Measurements from ENCODE around the gene ACKR2.
A peak's percentile ranks its signal among the peaks of the same experiment; 100 is the strongest.
"Not testable (repeated sequence)": the region's sequence is repeated elsewhere in the genome, so short reads cannot be mapped to it uniquely, and the experiment has no call there.

Gene ACKR2

DNA sequence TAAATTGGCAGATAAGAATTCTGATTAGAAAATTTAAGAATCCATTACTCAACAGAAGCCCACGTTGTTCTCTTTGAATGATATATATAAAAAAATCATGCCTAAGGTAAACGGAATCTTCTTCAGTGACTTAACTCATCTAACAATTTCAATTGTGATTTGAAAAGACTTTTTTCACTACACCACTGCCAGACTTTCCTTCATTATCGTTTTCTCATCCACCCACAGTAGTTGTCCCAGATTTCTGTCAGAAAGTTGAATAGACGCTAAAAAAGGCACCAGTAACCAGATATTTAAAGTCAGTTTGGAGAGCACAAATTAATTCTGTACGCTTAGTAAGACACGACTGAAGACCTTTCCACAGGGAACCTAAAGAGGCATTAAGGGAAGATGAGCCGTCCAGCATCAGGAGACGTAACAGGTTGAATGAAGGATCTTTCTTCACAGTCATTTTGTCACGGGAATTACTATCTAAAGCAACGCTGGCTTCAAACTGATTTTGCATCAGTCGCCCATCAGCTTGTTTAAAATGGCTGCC, 6.3 kb upstream of the ACKR2 start:
- no peak for DNase-seq

DNA sequence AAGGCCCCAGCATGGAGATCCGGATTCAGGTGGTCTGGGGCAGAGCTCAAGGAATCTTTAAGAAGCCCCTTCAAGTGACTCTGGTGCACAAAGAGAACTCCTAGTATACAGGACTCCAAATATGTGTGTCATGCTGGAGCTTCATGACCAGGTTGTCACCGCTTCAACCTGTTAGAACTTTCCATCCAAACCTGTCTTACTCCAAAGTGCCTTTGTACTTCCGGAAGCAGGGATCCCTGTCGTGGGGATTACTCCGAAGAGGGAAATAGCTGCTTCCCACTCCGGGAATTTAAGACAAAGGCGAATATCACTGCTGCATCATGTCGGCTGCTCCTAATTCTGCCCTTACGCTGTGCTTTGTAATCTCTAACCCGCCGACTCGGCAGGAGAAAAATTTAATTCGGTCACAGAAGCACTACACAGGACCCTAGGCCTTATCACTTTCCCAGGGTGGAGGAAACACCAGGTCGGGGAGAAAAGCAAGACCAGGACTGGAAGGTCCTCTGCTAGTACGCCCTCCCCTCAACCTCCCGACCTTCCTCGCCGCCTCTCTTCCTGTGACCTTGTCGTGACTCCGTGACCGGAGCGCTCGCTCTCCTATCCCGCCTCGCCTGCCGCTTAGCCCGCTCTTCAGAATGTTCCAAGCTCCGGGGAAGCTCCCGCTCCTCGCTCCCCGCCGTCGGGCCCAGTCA, 5.7 kb upstream of the ACKR2 start:
- DNase-seq: peak in 2 of 5 experiments; percentile 11 to 51

DNA sequence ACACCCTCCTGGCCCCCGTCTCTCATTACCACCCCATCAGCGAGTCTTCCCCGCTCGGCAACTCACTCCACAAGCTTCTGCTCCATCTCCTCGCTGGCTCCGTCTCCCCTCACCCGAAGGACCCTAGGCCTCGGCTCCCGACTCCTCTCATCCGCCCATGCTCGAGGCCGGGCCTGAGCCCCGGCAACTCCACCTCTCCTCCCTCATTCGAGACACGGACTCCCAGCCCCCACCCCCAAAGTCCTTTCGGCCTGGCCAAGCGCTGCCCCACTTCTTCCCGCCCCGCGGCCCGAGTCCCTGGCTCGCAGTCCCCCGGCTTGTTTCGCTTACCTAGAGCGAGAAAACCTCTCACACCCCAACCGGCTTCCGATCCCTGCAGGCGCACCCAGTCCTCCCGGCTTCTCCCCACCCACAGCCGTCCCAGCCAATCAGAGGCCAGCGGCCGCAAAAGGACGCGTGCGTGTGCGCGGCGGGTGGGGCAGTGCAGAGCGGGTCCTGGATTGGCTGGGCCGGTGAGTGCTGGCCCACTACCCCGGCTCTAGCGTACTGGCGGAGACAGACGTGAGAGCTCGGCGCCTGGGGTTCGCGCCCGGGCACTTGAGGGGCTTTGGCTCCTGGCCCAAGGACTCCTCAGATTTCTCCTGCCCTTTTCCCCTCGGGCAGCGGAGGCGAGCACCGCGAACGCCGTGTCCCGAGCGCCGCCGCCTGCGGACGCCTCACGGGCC, 5.0 kb upstream of the ACKR2 start, which contains the start of gene HIGD1A:
Gene HIGD1A, minus strand, starts transcription at position 385 of the 725 bp plus-strand sequence. CDS start 10,237 bp downstream, outside the sequence.
- peak; percentile 83 to 97 (median 90) for DNase-seq

DNA sequence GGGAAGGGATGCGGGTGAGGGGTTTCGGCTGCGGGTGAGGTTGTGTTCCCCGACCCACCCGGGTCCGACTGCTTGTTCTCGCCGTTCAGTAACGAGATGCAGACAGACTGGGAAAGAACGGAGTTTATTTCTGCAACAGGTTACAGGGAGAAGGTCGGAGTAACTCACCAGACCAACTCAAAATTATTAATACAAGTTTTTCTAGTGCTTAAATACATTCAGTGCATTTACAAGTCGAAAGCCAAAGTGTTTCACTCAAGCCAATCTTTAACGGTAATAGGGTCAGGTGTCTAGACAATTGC, 4.5 kb upstream of the ACKR2 start:
- DNase-seq: no peak

DNA sequence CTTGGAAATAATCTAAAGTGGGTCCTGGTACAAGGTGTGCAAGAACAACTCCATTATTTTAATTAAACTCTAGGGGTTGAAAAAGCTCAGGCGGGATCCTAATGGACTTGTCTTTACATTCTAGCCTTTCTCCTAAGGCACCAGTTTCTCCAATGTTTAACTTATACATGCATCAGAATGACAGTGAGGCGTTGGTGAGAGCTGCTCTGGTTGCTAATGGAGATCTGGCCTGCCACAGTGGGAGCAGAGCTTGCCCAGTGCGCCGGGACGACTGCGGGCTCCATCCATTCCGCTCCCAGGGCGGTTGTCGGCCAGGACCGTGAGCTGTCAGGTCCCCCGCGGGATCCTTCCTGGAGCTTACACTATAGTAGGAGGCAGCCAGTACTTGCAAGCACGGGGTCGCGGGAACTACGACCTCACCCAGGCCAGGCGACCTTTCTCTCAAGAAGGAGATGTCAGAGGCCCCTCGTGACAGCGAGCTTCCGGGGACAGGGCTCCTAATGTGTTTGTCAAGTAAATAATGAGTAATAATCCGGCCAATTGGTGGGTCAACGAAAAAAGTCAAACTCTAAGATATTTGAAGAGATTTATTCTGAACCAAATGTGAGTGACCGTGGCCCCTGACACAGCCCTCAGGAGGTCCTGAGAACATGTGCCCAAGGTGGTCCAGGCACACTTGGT, 4.0 kb upstream of the ACKR2 start:
- no peak for DNase-seq

DNA sequence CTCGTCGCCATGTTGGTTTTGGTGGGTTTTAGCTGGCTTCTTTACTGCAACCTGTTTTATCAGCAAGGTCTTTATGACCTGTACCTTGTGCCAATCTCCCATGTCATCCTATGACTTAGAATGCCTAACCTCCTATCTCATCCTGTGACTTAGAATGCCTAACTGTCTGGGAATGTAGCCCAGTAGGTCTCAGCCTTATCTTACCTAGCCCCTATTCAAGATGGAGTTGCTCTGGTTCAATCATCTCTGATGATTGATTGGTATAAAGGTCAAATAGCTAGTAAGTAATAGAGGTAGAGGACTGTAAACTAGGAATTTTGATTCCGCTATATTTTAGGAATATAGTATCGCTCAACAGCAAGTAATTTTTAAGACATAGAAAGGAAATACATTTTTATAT, 1.3 kb upstream of the ACKR2 start:
- no peak for DNase-seq

DNA sequence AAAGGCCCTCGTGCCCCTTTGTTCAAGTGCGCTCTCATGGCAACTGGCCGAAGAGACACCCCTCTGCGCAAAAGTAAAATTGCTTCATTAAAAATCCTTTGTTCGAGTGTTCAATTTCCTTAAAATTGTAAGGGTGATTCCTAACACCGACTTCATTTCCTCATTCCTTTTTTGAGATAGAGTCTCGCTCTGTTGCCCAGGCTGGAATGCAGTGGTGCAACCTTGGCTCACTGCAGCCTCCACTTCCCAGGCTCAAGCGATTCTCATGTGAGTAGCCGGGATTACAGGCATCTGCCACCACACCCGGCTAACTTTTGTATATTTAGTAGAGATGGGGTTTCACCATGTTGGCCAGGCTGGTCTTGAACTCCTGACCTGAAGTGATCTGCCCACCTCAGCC, 1.5 kb downstream of the ACKR2 start:
- not testable (repeated sequence) for DNase-seq

DNA sequence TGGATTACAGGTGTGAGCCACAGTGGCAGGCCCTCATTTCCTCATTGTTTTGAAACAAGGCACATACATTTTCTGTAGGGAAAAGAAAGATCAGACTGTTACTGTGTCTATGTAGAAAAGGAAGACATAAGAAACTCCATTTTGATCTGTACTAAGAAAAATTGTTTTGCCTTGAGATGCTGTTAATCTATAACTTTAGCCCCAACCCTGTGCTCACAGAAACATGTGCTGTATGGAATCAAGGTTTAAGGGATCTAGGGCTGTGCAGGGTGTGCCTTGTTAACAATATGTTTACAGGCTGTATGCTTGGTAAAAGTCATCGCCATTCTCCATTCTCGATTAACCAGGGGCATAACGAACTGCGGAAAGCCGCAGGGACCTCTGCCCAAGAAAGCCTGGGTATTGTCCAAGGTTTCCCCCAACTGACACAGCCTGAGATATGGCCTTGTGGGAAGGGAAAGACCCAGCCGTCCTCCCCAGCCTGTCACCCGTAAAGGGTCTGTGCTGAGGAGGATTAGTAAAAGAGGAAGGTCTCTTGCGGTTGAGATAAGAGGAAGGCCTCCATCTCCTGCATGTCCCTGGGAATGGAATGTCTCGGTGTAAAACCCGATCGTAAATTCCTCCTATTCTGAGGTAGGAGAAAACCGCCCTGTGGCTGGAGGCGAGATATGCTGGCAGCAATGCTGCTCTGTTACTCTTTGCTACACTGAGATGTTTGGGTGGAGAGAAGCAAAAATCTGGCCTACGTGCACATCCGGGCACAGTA, 2.1 kb downstream of the ACKR2 start:
- DNase-seq: not testable (repeated sequence)

DNA sequence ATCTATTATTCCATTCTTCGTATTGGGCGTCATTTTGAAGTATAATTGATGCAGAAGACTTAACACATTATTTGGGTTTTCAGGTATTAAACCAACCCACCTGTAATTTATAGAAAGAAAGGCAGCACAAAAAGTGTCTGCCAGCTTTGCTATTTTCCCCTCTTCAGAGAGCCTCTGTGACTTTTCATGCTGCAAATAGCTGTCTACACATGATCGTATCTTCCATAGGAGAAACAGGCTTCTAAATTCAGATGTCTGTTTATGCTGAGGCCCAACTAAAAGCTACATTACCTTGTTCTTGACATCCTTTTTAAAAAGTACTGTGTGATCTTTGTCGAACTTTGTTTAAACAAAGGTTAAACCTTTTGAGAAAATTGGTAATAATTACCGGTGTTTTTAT, 5.0 kb downstream of the ACKR2 start:
- DNase-seq: no peak

DNA sequence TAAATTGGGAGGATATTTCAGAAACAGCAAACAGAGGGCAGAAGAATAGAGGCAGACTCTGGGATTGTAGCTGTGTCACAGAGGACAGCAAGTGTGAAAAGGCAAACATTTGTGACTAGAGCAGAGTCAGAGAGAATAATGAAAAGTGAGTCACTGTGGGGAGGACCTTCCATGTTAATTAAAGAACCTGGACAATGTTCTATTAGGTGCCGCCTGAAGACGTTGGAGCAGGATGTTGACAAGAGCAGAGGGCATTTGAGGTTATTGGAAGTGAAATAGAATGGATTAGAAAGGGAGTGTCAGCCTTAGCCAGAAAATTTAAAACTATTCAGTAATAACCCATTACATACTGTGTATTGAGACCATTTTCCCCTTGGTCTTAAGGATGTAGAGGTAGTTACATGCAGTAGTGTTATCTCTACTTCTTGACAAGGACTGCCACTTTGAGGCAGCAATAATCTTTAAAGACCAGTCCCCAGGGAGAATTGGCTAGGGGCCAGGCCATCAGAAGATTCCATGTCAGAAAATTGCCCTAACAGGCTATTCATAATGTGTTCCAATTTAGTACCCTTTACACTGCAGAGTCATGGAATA, 5.8 kb downstream of the ACKR2 start:
- no peak for DNase-seq

DNA sequence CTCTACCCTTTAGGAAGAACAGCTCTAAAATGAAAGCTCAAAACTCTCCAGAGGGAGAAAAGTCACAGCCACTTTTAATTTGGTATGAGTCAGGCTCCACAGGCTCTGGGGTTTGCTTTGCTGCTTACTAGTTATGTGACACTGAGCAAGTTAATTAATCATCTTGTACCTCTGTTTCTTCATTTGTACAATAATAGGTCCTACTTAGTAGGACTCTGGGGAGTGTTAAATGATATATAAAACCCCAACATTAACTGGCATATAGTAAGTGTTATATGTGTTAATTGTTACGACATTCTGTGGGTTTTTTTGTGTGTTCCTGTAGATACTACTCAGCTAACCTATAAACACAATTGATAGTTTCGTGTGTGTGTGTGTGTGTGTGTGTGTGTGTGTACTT, 6.6 kb downstream of the ACKR2 start:
- no peak for DNase-seq

DNA sequence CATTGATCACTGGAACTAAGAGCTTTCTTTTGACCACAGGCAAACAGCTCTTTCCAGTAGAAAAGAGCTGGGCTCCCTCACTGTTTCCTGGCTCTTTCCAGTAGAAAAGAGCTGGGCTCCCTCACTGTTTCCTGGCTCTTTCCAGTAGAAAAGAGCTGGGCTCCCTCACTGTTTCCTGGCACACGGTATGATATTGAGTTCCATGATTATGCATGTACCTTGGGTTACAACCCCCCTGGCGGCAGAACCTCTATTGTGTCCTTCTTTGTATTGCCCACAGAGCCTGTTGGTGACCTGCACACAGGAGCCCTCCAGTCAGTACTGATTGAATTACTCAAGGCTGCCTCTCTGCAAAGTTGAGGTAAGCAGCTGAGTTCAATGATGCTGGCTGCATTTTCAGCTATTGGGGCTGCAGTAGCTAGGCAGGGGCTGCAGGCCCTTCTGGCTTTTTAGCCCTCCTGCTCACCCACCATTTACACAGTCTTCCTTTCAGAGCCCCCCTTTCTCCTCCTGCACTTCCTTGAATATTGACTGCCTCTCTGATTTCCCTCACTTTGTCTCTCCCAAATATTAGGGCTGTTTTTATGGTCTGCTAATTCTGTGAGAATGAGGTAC, 10.2 kb downstream of the ACKR2 start:
- no peak for DNase-seq

DNA sequence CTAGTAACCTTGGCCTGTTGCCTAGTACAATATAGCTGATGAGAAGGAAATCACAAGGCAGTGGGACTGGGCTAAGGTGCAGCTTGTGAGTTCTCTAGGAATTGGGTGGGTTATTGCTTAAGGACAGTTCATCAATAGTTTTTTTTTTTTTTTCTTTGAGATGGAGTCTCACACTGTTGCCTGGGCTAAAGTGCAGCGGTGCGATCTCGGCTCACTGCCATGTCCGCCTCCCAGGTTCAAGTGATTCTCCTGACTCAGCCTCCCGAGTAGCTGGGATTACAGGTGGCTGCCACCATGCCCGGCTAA, 11.5 kb downstream of the ACKR2 start:
- no peak for DNase-seq

DNA sequence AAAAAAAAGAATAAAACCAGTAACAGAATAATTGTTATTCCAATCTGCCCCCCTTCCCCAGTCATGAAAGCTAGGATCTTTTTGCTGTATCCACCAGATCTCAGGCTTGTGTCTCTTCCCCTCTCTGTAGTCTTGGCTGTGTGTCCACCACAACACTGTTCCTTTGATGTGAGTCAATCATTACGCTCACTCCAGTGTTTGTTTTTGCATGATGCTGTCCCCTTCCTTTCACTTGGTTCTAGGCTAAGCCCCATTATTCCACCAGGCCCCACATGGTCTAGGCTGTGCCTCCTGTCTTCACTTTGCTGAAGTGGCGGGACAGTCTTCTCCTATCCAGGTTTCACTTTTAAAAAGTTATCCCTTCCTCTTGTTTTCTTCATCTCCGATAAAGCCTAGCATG, 13.6 kb downstream of the ACKR2 start:
- no peak for DNase-seq

DNA sequence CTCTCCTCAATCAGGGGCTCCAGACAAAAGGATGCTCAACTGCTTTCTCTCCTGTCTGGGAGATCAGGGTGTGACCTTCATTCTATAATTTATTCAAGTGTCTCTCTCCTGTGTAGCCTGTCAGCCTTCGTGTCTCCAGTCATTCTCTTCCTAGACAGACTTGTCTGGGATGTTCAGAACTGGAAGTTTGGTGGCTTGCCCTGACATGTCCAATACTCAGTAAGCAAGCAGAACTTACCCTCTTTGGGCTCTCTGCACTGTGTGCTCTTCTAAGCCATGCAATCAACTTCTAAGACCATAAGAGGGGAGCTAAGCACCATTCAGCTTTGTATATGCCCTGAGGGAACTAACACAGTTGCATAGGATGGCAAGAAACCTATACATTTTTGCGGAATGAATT, 14.1 kb downstream of the ACKR2 start:
- no peak for DNase-seq

DNA sequence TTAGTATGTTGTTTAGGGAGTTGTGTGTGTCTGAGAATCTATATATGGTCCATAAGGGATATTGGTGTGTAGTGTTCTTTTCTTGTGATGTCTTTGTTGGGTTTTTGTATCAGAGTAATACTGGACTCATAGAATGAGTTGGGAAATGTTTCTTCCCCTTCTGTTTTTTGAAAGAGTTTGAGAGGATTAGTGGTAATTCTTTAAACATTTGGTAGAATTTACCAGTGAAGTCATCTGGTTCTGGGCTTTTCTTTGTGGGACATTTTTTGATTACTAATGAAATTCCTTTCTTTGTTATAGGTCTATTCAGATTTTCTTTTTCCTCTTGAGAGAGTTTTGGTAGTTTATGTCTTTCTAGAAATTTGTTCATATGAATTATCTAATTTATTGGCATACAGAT, 16.9 kb downstream of the ACKR2 start:
- no peak for DNase-seq

DNA sequence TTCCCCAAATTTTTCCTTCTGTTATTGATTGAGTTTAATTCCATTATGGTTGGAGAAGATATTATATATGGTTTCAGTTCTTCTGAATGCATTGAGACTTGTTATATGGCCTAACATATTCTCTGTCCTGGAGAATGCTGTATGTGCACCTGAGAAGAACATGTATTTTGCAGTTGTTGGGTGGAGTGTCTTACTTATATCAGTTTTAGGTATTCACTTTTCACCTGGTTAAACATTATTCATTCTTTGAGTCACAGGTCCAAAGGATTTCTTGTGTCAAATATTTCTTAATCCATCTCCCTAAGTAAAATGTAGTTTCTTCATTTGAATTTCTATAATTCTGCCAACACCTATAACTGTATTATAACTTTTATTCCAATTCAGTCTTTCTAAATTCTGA, 17.8 kb downstream of the ACKR2 start:
- no peak for DNase-seq

DNA sequence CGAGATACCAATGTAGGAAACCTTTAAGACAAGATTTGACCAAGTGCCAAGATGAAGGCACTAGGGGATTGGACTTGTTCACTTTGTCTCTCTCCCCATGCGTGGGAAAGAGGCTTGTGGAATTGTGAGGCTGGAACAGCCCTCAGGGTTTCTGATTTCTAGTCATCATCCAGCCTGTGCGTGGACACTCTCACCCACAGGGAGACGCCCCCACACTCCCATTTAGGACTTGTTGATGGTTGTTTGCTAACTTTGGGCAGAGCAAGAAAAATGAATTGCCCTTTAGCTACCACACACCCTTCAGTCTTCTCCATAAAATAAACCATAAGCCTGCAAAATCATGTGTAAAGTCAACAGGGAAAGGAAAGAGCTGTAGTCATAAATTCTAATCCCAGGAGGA, 18.4 kb downstream of the ACKR2 start:
- no peak for DNase-seq

DNA sequence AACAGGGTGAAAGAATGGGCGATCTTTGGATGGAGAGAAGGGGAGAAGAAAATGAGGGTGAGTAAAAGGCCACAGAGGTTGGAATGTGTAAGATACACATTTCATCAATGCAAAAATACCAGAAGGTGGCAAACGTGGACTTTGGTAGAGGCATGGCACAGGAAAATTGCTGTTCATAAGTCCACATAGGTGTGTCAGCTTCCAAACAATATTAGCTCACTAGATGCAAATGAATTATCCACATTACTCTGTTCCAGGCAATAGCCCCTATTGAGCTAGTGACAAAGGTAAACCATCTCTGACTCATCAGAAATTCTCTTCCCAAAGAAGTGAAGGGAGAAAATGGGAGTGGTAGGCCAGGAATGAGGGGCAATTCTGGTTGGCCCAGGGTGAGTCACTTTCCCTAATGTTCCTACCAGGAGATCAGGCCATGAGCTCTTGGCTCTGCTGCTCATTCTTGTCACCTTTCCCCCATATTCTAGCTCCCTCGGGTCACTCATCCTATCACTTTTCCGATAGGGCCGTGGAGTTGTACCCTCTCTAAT, 19.9 kb downstream of the ACKR2 start:
- DNase-seq: no peak

DNA sequence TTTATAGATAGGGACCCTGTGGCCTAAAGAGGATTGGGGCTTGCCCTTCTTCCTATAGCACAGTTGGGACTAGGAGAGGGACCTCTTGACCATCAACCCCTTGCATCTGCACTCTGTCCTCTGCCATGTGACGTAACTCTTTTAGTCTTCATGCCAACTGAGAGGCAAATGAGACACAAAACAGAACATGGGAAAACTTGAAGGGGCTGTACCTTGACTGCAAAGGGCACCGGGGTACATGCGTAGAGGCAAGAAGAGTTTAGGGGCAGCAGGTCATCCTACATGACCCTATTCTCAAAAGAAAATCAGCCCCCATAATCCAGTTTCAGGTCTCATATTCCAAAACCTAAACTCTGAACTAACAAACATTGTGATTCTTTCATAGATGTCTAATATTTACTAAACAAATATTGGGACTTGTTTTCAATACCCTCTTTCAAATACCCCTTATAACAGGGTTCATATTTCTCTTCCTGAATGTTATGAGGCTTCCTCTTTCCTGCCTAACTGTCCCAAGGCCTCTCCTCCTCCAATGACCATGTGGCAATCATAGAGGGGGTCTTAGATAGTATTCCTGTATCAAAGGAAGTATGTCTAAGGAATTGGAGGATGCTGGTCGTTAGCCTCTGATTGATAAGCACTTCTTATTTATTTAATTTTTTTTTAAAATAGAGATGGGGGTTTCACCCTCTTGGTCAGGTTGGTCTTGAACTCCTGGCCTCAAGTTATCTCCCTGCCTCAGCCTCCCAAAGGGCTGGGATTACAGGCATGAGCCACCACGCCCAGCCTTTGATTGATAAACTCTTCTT, 20.6 kb downstream of the ACKR2 start:
- no peak for DNase-seq
